Measurements from ENCODE around the gene DEPDC4.
"Not testable (repeated sequence)": the region's sequence is repeated elsewhere in the genome, so short reads cannot be mapped to it uniquely, and the experiment has no call there.

Gene DEPDC4

GRCh38 chr12:100263131-100263530 lies 3.7 kb downstream of the DEPDC4 start:
- DNase-seq (ENCODE audit: low spot score): no peak

- no peak for DNase-seq (ENCODE audit: low spot score)
These were observed 8.8 kb downstream of the DEPDC4 start for GRCh38 chr12:100258127-100258526.

GRCh38 chr12:100254876-100255275 lies 12.0 kb downstream of the DEPDC4 start:
- DNase-seq (ENCODE audit: low spot score): no peak

DNA sequence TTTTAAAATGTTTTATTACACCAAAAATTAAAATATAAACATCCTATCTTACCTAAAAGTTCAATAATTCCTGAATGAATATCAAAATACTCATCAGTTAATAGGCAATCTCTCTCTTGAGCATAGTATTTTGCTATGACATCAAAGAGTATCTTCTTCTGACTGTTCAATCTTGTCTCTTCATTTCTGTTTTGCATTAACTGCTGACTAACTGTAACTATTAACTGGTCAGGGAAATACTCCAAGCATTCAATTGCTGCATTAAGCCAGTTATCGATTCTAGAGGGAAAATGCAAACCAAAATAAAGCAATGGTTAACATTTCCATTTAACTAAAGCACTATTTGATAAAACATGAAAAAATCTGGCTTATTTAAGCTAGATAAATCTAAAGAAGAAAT lies 13.4 kb downstream of the DEPDC4 start:
- no peak for DNase-seq (ENCODE audit: low spot score)

- no peak for DNase-seq (ENCODE audit: low spot score)
These were observed 15.0 kb downstream of the DEPDC4 start for GRCh38 chr12:100251917-100252316.

DNA sequence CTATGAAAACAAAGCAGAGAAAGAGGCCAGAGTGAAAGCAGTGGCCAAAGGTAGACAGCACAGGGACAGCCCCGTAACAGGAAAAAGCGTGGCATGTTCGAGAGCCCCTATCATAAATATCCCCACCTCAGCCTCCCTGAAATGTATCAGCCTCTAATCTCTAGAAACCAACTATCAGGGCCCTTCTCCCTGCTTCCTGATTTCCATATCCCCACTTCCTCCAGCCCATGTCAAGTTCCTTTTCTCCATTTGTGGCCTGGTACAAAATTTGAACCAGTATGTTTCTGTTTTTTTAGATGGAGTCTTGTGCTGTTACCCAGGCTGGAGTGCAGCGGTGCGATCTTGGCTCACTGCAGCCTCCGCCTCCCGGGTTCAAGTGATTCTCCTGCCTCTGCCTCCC lies 16.9 kb downstream of the DEPDC4 start:
- DNase-seq (ENCODE audit: low spot score): no peak

DNA sequence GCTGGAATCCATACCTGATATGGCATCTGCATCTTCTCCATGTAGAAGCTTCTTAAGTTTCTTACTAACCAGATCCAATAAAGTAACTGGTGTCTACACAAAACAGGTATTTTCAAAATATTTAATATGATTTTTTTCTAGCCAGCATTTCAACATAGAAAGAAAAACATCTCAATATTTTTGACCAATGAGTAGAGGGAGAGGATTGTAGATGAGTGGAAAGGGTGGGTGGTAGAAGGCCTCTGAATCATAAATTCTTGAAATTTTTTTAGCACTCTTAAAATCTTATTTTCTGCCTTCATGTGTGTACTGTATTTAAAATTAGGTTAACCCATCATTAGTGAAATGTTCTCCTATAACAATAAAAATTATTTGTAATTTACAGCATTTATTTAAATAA lies 18.0 kb downstream of the DEPDC4 start:
- peak; percentile 50 for DNase-seq (ENCODE audit: low spot score)

- no peak for DNase-seq (ENCODE audit: low spot score)
These were observed 19.1 kb downstream of the DEPDC4 start for GRCh38 chr12:100247765-100248164.

DNA sequence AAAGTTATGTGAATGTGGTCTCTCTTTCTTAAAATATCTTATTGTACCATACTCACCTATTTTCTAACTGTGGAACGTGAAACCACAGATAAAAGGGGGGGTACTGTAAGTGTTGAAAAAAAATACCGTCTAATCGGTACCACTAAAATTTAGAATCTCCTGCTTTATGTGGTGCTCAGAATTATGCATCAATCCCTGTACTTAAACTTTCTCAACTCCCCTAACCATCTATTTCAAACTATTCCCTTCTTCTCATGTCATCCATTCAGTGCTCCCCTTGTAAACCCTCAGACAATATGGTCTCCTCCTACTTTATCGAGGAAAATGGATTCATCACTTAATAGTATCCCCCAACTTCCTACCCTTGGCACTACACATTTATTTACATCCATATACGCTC lies 23.7 kb downstream of the DEPDC4 start:
- no peak for DNase-seq (ENCODE audit: low spot score)

DNA sequence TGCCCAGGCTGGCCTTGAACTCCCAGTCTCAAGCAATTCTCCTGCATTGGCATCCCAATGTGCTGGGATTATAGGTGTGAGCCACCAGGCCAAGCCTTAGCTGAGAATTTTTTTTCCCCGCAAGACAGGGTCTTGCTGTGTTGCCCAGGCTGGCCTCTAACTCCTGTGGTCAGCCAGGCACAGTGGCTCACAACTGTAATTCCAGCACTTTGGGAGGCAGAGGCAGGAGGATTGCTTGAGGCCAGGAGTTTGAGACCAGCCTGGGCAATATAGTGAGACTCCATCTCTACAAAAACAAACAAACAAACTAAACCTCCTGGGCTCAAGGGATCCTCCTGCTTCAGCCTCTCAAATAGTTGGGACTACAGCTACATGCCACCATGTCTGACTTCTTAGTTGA lies 27.3 kb downstream of the DEPDC4 start:
- no peak for DNase-seq (ENCODE audit: low spot score)

- no peak for DNase-seq (ENCODE audit: low spot score)
These were observed 28.1 kb downstream of the DEPDC4 start for GRCh38 chr12:100238801-100239200.

DNA sequence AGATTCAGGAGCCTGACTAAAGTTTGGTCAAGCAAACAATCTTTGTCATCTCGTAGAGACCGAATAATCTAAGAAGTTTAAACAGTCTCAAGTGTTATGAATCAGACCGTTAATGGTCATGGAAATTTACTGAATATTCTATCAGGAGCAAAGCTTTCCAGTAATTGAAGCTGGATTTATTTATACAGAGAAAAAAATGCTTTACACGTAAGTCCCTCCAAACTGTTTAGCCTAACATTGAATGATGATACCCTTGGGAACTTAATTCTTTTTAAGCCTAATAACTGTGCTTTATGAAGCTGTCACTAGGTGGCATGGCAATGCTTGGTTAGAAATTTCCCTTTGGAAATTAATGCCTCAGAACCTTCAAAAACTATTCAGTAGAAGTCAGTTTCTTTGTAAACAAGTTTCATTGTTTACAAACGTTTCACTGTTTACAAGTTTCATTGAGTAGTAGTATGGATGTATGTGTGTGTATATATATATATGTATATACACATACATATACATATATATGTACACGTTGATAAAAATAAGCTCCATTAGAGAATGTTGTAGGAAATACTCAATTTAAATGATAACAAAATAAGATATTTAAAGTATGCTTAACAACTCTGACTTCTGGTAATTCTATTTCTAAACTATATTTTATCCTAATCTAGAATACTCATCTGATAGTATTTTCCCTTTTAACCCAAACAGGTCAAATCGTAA lies 32.1 kb downstream of the DEPDC4 start:
- peak; percentile 37 for DNase-seq (ENCODE audit: low spot score)

DNA sequence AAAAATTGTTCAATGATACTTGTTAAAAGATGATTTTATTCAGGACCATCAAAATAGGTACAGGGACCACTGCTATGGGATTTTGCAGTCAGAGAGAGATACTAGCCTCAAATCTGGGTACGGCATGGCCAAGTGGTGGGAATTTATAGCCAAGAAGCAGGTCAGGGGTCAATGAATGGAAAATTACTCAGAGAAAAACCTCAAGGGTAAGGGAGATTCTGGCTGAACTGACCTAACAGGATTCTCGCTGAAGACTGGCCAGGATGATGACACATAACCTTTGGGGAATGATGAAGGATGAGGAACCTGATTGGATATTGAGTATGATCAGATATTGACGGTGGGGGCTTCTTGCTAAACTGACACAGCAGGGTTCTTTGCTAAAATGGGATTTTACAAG lies 32.7 kb downstream of the DEPDC4 start:
- DNase-seq (ENCODE audit: low spot score): peak; percentile 21

- not testable (repeated sequence) for DNase-seq (ENCODE audit: low spot score)
These were observed 35.0 kb downstream of the DEPDC4 start for GRCh38 chr12:100231873-100232272.

DNA sequence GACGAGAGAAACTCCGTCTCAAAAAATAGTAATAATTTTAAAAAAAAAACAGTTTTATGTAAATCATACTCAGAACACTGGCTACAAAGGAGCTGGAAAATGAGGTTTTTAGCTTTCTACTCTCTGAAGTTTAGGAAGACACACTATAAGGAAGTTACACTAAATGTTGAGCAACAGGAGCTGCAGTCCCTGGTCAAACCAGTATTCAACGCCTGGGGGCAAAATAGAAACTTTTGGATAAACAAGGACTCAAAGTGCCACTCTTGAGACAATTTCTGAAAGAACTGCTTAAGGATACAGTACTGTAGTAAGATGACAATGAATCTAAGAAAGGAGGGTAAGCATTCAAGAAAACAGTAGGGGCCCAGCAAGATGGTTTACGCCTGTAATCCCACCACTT lies 37.0 kb downstream of the DEPDC4 start:
- DNase-seq (ENCODE audit: low spot score): no peak

DNA sequence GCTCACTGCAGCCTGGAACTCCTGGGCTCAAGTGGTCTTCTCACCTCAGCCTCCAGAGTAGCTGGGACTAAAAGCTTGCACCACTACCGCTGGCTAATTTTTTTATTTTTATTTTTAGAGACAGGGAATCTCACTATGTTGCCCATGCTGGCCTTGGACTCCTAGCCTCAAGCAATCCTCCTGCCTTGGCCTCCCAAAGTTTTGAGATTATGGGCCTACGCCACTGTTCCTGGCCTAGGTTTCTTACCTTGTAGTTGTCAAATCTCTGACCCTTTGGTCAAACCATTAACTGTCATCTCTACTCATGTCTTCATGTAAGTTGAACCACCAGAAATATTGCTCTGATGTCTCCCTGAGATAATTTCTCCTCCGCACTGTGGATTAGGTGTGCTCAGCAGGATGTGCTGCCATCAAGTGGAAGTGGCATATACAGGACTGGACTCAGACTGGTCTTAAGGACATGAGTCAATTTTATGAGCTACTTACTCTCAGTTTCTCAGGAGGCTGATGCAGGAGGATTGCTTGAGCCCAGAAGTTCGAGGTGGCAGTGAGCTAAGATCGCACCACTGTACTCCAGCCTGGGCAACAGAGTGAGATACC lies 37.7 kb downstream of the DEPDC4 start:
- DNase-seq (ENCODE audit: low spot score): no peak

DNA sequence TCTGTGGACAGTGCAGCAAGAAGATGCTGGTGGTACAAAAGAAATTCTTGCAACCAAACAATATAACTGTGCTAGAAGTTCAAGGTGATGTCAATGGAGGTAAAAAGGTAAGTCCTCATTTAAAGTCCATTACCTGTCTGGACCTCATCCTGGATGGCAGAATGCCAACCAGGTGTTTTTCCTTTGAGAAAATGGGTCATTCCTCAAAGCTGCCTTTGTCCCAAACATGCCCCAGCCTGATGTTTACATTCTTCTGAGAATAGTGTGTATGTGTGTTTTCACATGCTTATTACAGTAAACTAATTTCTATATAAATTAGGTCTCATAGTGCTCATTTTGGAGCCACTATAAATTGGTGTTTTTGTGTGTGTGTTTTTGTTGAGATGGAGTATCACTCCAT lies 41.4 kb downstream of the DEPDC4 start:
- DNase-seq (ENCODE audit: low spot score): no peak

GRCh38 chr12:100222173-100222572 lies 44.7 kb downstream of the DEPDC4 start:
- not testable (repeated sequence) for DNase-seq (ENCODE audit: low spot score)

DNA sequence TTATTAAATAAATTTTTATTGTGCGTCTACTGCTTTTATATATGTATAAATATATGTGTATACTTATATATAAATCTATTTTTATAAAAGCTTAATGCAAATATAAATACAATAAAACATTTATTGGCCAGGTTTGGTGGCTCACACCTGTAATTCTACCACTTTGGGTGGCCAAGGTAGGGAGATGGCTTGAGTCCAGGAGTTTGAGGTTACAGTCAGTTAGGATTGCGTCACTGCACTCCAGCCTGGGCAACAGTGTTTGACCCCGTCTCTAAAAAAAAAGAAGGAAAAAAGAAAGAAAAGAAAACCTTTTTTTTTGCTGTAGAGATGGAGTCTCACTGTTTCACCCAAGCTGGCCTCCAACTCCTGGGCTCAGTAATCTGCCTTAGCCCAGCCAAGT lies 45.4 kb downstream of the DEPDC4 start:
- DNase-seq (ENCODE audit: low spot score): no peak

- DNase-seq (ENCODE audit: low spot score): no peak
These were observed 47.4 kb downstream of the DEPDC4 start for GRCh38 chr12:100219328-100220109.

GRCh38 chr12:100216337-100216736 lies 50.5 kb downstream of the DEPDC4 start:
- no peak for DNase-seq (ENCODE audit: low spot score)

DNA sequence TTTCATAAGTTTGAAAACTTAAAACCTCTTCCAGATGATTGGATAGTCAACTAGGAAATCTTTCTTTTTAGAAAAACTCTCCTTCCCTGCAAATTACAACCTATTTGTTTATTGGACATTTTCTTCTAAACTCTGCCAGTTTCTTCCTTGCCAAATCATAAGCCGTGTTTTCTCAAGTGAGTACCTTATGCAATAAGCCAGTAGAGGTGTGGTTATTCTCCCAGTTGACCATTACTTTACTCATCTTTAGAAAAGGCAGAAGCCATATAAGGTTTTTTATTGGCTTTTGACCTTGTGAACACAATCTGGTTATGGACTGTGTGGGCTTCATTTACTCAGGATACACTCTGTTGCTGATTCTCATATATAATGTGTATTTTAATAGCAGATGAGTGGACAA lies 51.7 kb downstream of the DEPDC4 start:
- DNase-seq (ENCODE audit: low spot score): no peak

DNA sequence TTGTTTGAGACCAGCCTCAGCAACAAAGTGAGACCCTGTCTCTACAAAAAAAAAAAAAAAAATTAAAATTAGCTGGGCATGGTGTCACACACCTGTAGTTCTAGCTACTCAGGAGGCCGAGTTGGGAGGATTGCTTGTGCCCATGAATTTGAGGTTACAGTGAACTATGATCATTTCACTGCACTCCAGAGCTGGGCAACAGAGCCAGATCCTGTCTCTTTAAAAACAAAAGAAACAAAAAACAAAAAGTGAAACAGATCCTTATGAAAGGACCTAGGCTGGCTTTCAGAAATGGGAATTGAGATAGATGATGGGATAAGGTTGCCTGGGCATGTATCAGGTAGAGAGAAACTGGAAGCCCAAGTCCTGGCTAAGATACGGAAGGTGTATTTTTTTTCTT lies 52.4 kb downstream of the DEPDC4 start:
- DNase-seq (ENCODE audit: low spot score): no peak
